ENCODE measurements around the gene LGALS9B. TPM values are rescaled to one million over a fixed set of nuclear protein-coding genes. Genes with fewer than 3 reads are reported as not detected.
"Not testable (repeated sequence)": the region's sequence is repeated elsewhere in the genome, so short reads cannot be mapped to it uniquely, and the experiment has no call there.

LGALS9B gene
- total RNA-seq (2014; rRNA removed; shearing (Covaris generic)), result not detected in 2 replicates

- not testable (repeated sequence) for H3K36me3 ChIP-seq; DNase-seq; H3K27me3 ChIP-seq; H3K4me1 ChIP-seq; H3K9me3 ChIP-seq (replicated peaks); H3K4me3 ChIP-seq; H3K27ac ChIP-seq
Observed at GRCh38 chr17:20467447-20467846, at the start of gene LGALS9B. Gene LGALS9B, minus strand, starts transcription at chr17:20467539. Its CDS starts 69 bp downstream, at chr17:20467470.

- not testable (repeated sequence) for H3K27ac ChIP-seq; H3K4me3 ChIP-seq; H3K36me3 ChIP-seq; H3K27me3 ChIP-seq; H3K4me1 ChIP-seq; H3K9me3 ChIP-seq (replicated peaks); DNase-seq
Observed at GRCh38 chr17:20516986-20517385, 49.6 kb upstream of the LGALS9B start.

DNA sequence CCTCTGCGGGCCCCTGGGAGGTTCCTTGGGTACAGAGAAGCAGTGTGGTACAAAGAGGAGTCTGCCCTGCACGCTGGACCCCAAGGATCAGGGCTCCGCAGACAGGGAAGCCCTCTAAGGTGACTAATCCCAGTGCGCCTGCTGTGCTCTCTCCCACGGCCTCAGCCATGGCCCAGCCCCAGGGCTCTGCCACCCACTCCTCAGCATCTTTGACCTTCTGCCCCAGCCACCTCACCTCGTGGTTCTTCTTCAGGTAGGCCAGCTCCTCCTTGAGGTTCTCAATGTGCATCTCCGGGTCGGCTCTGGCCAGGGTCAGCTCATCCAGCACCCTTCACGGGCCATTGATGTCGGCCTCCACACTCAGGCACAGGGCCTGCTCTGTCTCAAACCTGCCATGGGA lies 47.8 kb upstream of the LGALS9B start:
- not testable (repeated sequence) for H3K27me3 ChIP-seq; H3K36me3 ChIP-seq; H3K9me3 ChIP-seq (replicated peaks); H3K4me1 ChIP-seq; H3K27ac ChIP-seq; H3K4me3 ChIP-seq; DNase-seq

DNA sequence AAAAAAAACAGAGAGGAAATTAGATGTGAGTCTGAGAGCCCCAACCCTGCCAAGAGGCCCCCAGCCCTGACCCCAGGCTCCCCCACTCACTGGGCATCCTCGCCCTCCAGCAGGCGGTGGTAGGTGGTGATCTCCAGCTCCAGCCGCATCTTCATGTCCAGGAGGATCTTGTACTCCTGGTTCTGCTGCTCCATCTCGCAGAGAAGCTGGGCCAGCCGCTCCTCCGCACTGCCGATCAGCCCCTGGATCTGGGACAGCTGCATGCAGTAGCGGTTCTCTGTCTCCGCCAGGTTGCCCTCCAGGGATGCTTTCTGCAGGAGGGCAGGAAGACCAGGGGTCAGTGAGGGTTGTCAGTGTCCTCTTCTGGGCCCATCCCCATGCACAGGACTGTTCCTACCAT lies 46.2 kb upstream of the LGALS9B start:
- H3K27me3 ChIP-seq; H3K4me1 ChIP-seq; H3K4me3 ChIP-seq; H3K36me3 ChIP-seq; H3K9me3 ChIP-seq (replicated peaks); H3K27ac ChIP-seq; DNase-seq: not testable (repeated sequence)

DNA sequence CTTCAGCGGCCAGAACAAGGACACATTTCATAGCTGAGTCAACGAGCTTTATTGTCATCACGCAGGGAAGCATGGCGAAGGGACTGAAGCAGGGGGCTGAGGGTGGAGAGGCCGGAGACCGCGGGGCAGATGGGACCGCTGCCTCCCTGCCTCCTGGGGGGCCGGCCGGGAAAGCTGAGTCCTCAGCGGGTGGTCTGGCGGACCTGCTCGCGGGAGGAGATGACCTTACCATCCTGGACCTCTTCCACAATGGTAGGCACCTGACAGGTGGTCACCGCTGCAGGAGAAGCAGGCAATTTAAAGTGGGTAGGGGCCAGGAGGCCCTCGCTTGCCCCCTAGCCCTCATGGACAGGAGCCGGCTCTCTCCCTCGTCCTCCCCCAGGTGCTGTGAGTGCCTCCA lies 45.0 kb upstream of the LGALS9B start:
- H3K4me3 ChIP-seq; H3K4me1 ChIP-seq; H3K27ac ChIP-seq; H3K36me3 ChIP-seq; H3K27me3 ChIP-seq; H3K9me3 ChIP-seq (replicated peaks); DNase-seq: not testable (repeated sequence)

DNA sequence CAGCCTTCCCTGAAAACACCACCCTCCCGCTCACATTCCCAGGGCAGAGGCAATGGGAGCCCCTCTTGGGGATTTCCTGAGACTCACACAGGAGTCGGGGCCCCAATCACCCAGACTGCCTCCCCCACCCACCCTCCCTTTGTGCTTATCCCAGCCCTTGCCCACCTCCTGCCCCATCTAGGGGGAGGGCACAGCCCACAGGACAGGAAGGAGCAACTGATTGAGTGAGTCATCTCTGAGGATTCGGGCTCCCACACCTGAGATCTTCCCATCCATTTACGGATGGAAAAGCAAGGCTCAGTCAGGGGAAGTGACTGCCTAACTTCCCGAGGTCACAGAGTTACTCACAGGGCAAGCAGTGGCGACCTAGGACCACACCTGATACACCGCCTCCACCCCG lies 44.4 kb upstream of the LGALS9B start:
- H3K27me3 ChIP-seq; H3K27ac ChIP-seq; H3K4me3 ChIP-seq; H3K4me1 ChIP-seq; H3K9me3 ChIP-seq (replicated peaks); H3K36me3 ChIP-seq; DNase-seq: not testable (repeated sequence)

GRCh38 chr17:20505333-20505732 lies 38.0 kb upstream of the LGALS9B start:
- not testable (repeated sequence) for H3K36me3 ChIP-seq; H3K27me3 ChIP-seq; H3K9me3 ChIP-seq (replicated peaks); H3K27ac ChIP-seq; H3K4me1 ChIP-seq; DNase-seq; H3K4me3 ChIP-seq

GRCh38 chr17:20504388-20505066 lies 37.2 kb upstream of the LGALS9B start:
- DNase-seq; H3K4me3 ChIP-seq; H3K27me3 ChIP-seq; H3K4me1 ChIP-seq; H3K27ac ChIP-seq; H3K9me3 ChIP-seq (replicated peaks); H3K36me3 ChIP-seq: not testable (repeated sequence)

DNA sequence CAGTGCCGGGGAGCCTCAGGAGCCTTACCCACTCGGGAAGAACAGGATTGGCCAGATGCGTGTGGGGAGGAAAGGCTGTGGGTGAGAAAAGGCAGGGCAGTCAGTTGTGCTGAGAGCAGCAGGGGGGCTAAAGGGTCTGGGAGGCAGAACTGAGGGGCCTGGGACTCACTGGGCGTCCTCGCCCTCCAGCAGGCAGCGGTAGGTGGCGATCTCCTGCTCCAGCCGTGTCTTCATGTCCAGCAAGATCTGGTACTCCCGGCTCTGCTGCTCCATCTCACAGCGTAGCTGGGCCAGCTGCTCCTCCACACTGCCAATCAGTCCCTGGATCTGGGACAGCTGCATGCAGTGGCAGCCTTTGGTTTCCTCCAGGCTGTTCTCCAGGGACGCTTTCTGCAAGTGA lies 34.6 kb upstream of the LGALS9B start:
- DNase-seq, result peak in 1 of 2 experiments; percentile 65
- not testable (repeated sequence) for H3K27me3 ChIP-seq

DNA sequence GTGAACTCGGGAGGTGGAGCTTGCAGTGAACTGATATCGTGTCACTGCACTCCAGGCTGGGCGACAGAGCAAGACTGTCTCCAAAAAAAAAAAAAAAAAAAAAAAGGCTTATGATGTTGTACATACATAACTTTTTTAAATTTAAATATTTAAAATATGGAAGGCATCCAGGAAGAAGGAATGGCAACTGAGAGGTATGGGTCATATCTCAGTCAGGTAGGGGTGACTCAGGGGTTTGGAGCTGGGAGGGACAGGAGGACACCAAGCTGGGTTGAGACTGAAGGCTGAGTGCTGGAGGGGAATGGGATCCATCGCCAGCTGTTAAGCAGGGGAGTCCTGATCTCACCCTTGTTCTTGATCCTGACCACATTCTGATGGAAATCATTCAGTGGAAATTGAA lies 33.0 kb upstream of the LGALS9B start:
- not testable (repeated sequence) for H3K9me3 ChIP-seq (replicated peaks); H3K27ac ChIP-seq; DNase-seq; H3K4me1 ChIP-seq; H3K27me3 ChIP-seq; H3K4me3 ChIP-seq; H3K36me3 ChIP-seq

More for the DNA sequence above, 34.6 kb upstream of the LGALS9B start:
- not testable (repeated sequence) for H3K4me3 ChIP-seq; H3K27ac ChIP-seq; H3K36me3 ChIP-seq; H3K9me3 ChIP-seq (replicated peaks); H3K4me1 ChIP-seq

DNA sequence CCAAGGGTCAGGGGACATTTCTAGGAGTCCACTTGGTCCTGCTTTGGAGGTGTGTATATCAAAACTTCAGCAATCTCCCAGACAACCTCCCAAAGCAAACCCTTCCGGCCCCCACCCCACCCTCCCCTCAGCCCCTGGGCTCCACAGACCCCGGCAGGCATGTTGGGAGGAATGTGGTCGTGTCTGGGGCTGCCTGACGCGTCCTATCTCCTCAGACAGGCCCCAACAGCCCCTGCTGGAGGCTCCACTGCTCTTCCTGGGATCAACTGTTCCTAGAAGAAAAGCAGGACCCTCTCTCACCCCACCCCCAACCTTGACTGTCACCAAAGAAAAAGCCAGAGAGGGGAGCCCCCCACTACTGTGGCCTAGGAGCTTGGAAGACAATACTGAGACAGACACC lies 28.1 kb upstream of the LGALS9B start:
- H3K27me3 ChIP-seq; H3K4me1 ChIP-seq; H3K9me3 ChIP-seq (replicated peaks); H3K36me3 ChIP-seq; H3K4me3 ChIP-seq; DNase-seq; H3K27ac ChIP-seq: not testable (repeated sequence)

DNA sequence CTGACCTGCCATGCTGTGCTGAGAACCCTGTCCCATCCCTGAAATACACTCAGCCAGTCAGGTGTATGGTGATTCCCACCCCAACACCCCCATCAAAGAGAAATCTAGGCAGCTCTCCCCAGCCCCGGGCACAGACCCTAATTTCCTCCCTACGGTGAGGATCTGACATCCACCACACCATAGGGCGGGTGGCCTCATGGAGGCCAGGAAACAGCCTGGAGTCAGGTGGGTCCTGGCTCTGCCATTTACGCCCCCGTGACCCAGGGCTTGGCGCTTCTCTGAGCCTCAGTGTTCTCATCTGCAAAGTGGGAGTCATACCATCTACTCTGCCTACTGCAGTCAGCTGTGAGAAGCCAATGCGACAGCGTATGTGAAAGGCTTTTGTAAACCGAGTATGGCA lies 27.4 kb upstream of the LGALS9B start:
- not testable (repeated sequence) for H3K4me1 ChIP-seq; H3K9me3 ChIP-seq (replicated peaks); DNase-seq; H3K27ac ChIP-seq; H3K27me3 ChIP-seq; H3K36me3 ChIP-seq; H3K4me3 ChIP-seq

- not testable (repeated sequence) for H3K27ac ChIP-seq; H3K27me3 ChIP-seq; H3K4me3 ChIP-seq; H3K4me1 ChIP-seq; H3K9me3 ChIP-seq (replicated peaks); H3K36me3 ChIP-seq; DNase-seq
Observed at GRCh38 chr17:20494147-20494546, 26.8 kb upstream of the LGALS9B start.

DNA sequence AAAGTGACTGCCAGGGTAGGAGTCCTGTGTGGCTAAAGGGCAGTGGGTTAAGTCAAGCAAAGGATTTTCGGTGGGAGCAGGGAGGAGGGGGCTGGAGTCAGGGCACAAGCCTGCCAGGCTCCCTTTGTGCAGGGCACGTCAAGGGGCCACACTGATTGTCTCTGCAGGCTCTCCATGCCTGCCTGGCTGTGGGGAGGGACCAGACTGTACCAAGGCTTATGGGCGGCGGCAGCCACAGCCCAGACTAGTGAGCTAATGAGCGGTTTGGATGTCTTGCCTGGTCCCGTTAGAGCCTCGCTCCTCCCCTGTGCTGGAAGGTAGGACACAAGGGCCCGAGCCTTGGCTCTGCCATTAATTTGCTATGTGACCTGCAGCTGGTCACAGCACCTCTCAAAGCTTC lies 25.6 kb upstream of the LGALS9B start:
- not testable (repeated sequence) for H3K36me3 ChIP-seq; H3K9me3 ChIP-seq (replicated peaks); H3K27me3 ChIP-seq; H3K27ac ChIP-seq; H3K4me1 ChIP-seq; H3K4me3 ChIP-seq; DNase-seq

DNA sequence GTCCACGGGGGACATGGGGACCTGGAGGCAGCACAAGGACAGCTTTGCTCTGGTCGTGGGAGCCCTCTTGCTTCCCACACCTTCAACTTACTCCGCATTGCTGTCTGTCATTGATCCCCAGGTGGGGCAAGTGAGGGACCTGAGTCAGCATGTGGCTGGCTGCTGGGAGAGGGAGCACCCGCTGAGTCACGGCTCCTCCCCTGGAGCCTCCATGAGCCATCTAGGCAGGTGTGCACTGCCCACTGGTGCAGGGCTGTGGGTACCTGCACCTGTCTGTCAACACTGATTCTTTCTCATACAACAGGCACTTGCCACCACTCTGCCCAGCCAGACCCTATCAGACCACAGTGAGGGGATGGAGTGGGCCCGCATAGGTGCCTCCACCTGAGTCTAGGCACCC lies 24.8 kb upstream of the LGALS9B start:
- H3K9me3 ChIP-seq (replicated peaks); H3K27ac ChIP-seq; H3K4me3 ChIP-seq; H3K36me3 ChIP-seq; DNase-seq; H3K4me1 ChIP-seq; H3K27me3 ChIP-seq: not testable (repeated sequence)

GRCh38 chr17:20484930-20485329 lies 17.6 kb upstream of the LGALS9B start:
- not testable (repeated sequence) for H3K36me3 ChIP-seq; H3K9me3 ChIP-seq (replicated peaks); H3K4me1 ChIP-seq; H3K27me3 ChIP-seq; H3K4me3 ChIP-seq; H3K27ac ChIP-seq
- peak; percentile 52 to 72 for DNase-seq
